Liver (tissue), 3 donors: ENCODE data around the gene XRN1.

Experiments
- EGR1 ChIP-seq, 2 donors: IDR thresholded peaks; 2 replicates each; pipeline ENCODE4 v1.6.1; 2016 to 2018; ENCODE audit warnings: antibody characterized with exemption in 2 of 2, low read depth in 2 of 2
- JUND ChIP-seq, 2 donors: IDR thresholded peaks; 2 replicates each; pipeline ENCODE4 v1.6.1; 2016; ENCODE audit warnings: antibody characterized with exemption in 2 of 2
- RAD21 ChIP-seq, 2 donors: IDR thresholded peaks; 2 replicates each; pipeline ENCODE4 v1.6.1; 2016; ENCODE audit warnings: antibody characterized with exemption in 2 of 2, mild to moderate bottlenecking in 2 of 2
- REST ChIP-seq: IDR thresholded peaks from 2 replicates; pipeline ENCODE4 v1.6.1; 2016; ENCODE audit warnings: antibody characterized with exemption, mild to moderate bottlenecking
- SP1 ChIP-seq: IDR thresholded peaks from 2 replicates; pipeline ENCODE4 v1.6.1; 2018; ENCODE audit warnings: antibody characterized with exemption, mild to moderate bottlenecking
- TAF1 ChIP-seq: conservative IDR thresholded peaks from 2 replicates; pipeline ENCODE4 v1.6.1; 2016; ENCODE audit warnings: antibody characterized with exemption, mild to moderate bottlenecking
- TF ChIP-seq, protein P1 (sequence below): fragments of 150-350 bp; IDR thresholded peaks from 2 replicates; pipeline ENCODE4 v1.5.1; 2017; ENCODE audit warnings: improper control_type of control experiment, low read depth, low read length; ENCODE audit not compliant: missing input control
- TF ChIP-seq, protein P2 (sequence below): IDR thresholded peaks from 2 replicates; pipeline ENCODE4 v1.6.1; 2016; ENCODE audit warnings: antibody characterized with exemption
- TF ChIP-seq, protein P3 (sequence below): IDR thresholded peaks from 2 replicates; pipeline ENCODE4 v1.6.1; 2016; ENCODE audit warnings: antibody characterized with exemption
- donor health status: healthy.
- donor health status: healthy.

DNA sequence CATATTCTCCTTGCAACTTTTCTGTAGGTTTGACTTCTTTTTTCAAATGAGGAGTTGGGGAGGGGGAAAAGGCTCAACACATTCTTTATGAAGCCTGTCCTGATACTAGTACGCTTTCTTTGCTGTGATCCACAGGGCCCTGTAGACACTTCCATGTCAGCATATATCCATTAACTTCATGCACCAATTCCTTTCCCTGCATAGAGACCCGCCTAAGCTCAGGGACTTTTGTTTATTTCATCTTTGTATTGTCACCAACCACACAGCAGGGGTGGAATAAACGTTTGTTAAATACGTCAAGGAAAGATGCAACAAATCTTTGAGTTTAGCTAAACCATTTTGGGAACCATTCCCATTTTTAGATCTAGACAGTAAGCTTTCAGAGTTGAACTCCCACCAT is 179.4 kb downstream of the XRN1 start:
- TF ChIP-seq, protein P1, sequence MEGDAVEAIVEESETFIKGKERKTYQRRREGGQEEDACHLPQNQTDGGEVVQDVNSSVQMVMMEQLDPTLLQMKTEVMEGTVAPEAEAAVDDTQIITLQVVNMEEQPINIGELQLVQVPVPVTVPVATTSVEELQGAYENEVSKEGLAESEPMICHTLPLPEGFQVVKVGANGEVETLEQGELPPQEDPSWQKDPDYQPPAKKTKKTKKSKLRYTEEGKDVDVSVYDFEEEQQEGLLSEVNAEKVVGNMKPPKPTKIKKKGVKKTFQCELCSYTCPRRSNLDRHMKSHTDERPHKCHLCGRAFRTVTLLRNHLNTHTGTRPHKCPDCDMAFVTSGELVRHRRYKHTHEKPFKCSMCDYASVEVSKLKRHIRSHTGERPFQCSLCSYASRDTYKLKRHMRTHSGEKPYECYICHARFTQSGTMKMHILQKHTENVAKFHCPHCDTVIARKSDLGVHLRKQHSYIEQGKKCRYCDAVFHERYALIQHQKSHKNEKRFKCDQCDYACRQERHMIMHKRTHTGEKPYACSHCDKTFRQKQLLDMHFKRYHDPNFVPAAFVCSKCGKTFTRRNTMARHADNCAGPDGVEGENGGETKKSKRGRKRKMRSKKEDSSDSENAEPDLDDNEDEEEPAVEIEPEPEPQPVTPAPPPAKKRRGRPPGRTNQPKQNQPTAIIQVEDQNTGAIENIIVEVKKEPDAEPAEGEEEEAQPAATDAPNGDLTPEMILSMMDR: no peak
- TF ChIP-seq SP1 (no peak), REST (no peak), TAF1 (no peak), JUND (IDR thresholded peaks at IDR 0.05) (no peak), RAD21 (IDR thresholded peaks at IDR 0.05) (no peak), EGR1 (IDR thresholded peaks at IDR 0.05; ENCODE audit: low read depth in 2 of 2) (no peak)
- TF ChIP-seq, protein P2, sequence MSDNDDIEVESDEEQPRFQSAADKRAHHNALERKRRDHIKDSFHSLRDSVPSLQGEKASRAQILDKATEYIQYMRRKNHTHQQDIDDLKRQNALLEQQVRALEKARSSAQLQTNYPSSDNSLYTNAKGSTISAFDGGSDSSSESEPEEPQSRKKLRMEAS: no peak
- TF ChIP-seq, protein P3, sequence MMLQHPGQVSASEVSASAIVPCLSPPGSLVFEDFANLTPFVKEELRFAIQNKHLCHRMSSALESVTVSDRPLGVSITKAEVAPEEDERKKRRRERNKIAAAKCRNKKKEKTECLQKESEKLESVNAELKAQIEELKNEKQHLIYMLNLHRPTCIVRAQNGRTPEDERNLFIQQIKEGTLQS: no peak
